NOMO-1 treated with DMSO at 0.1 percent for 48 hours (cell line): Measurements from ENCODE around the gene NEDD9.

Source experiments
- DNase-seq: peaks from one replicate; lab custom pipeline; 2025; ENCODE audit not compliant: unreplicated experiment; lab: John Stamatoyannopoulos, UW

NEDD9 gene

DNA sequence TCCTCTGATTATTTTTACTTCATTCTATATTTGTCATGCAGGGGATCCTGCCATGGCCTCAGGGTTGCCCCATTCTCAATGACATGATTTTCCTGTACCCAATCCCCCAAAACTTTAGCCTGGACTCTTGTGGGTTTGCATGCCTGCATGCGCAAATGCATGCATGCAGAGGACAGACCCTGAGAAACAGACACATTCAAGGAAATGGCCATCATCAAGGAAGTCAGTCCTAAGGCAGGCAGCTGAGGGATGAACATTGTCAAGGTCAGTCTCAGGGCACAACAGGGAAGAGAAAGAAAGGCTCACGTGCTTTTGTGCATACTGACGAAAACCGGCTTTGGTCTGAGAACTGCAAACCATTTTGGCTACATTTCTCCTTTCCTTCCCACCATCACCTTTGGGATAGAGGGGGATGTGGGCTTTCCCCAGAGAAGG, 13.1 kb downstream of the NEDD9 start:
- no peak for DNase-seq

DNA sequence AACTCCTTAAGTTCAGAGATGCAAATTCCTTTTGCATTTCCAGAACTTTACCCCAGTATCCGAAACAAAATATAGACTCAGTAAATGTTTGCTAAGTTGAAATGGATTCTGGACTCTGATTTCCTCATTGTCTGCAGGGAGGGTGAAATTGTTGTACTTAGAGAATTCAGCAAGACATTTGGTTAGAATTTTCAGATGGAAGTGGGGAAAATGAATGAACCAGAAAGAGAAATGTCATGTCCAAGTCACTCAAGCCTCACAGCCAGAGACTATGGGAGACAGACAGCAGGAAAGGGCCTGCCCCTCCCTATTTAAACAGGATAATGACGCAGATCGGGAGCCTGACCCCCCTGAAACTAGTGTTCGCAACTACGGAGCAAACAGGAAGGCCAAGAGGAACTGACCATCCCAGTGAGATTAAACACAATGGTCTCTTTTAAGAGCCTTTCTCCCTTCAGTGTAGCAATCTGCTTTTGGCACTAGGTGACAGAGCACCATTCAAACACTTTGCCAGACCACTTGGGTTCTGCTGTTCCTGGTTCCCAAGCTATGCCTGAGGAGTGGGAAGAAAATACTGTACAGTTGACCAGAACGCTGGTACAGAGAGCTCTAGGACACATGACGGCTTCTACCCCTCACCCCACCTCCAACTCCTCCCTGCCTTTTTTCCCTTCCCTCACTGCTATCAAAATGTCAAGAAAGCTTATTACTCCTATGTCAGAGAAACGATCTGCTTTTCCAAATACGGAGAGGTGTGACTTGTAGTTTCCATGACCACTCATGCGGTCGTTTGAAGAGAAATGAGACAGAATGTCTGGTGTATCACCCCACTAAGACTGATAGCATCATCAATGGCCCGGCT, 13.7 kb downstream of the NEDD9 start:
- DNase-seq: no peak

DNA sequence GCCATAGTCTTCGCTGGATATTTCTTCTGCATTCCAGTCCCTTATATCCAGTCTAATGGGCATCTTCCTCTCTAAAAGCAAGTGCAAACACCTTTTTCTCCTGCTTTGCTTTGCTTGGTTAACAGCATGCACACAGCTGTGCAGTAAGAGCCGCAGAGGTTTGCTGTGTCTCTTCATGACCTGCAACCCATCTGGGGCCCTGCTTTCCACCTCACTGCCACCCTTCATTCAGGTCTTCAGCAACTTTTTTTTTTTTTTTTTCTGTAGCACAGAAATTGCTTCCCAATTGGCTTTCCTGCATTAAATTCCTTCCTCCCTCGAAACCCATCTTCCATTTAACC, 14.4 kb downstream of the NEDD9 start:
- DNase-seq: no peak

DNA sequence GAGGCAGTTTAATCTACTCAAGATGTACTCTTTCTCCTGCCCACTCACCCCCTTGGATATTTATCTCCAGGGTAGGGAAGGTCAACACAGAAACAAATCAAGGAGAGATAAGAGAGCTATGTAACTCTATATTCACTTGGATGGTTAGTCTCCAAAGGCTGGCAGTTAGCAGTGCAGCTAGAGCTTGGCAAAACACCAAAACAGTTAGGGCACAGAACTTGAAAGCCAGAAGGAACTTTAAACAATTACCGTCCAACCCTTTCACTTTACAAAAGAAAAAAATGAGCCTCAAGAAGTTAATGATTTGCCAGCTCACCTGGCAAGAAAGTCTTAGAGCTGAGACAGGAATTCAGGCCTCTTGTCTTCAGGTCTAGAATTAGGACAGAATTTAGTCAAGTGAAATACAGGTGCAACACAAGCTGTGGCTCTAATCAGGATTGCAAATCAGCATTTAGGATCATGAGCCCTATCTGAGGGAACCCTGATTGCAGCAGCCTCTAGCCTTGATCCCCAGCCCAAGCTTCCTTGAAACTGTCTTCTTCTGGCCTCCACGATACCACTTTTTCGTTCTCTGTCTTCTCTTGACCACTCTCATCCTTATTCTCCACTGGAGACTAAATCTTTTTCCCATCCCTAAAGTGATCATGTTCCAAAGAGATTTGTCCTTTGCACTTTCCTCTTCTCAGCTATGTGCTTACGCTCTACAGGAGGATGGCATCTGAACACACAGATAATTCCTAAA, 14.9 kb downstream of the NEDD9 start:
- no peak for DNase-seq

DNA sequence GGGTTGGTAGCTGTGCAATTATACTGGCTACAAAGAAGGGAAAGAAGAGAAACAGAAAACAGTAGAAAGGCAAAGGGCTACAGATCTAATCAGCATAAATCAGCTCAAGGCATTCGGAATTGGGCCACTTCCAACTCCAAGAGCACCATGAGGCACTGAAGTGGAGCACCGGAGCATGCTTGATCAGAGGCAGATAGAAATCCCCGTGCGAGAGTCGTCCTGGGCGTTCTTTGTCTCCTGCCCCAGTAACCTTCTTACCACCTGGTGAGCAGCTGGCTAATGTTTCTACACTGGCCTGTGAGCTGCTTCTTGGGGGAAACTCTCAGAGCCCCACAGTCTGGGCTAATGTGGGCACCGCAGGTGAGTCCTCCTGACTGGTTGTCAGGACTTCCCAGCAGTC, 16.7 kb downstream of the NEDD9 start:
- DNase-seq: no peak

DNA sequence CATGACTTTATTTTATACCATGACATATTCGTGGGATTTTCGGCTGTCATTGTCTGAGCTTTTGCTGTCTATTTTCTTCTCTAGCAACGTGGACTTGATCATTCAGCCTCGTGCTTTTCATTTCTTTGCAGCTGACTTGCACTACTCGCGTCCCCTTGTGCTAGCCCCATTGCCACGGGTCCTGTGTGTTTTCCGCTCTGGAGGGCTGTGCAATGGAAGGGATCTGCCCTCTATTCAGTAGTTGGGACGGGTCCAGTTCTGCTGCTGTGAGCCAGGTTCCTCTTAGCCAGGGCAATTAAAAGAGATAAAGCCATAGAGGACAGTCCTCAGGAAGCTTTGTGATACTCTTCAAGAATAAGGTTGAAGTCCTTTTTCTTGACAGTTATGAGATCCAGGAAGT, 17.6 kb downstream of the NEDD9 start:
- DNase-seq: no peak

DNA sequence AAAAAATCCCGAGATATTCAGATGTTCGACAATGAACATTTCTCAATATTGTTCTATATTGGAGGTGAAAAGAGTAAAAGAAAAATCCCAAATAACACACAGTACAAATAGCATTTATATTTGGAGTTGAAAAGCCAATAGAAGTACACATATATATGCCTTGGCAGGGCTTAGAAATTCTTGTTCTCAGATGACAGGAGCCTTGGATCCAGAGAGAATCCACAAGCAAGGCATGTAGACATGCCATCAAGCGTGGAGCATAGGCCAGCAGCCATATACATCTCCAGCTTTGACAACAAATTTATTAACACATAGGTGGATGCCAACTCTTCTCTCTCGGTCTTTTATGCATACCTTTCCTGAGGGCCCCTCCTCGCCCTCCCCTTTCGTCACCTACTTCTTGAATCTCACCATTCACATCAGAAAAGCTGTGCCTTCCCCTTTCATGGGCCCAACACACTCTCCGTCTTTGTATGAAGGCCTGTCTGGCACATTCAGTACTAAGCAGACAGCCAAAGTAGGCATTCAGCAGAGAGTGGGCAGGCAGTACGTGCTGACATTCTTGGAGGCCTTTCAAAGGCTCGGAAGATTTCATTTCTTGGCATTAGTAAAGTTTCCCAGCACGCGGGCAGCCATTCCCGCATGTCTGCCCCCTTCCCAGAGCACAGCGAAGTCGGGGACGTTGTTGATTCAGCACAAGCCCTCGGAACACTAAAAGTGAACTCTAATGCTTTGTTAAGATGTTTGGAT, 18.2 kb downstream of the NEDD9 start:
- DNase-seq: no peak

DNA sequence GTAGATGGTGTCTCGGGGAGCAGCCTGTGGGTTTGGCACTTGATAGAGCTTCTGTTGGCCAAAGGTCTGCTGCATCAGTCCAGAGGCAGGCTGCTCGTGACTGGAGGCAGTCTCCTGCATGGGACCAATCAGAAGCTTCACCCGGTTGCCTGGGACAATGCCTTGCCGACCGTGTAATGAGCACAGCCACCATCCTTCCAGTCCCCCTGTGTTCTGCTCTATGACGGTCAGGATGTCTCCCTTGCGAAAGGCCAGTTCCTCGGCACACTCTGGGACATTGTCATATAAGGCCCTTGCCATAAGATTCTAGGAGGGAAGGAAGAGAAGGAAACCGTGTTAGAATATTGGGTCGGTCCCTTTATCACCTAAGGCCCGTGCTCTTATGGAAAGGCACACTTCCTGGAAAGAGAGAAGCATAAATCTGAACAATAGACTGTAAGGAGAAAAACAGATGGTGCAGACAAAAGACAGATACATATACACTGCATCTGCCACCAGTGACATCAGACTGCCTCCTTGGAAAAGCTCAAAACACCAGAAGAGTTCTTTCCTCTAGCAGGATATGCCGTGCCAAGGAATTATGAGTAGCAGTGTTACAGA, 18.9 kb downstream of the NEDD9 start:
- no peak for DNase-seq

DNA sequence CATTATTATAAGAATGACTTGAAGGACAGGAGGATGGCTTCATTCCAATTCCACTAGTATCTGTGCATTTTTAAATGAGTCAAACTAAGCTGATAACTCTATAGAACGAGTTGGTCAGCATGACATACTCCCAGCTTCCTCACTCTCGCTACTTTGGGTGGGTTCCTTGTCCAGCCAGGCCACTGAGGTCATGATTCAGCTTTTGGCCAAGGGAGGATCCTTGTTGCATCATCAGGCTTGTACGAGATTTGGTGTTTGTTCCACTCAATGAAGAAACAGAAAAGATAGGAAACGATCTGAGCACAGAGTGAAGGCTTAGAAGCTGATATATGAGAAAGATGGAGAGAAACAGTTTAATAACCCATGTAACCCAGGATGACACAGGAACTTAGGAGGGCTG, 19.8 kb downstream of the NEDD9 start:
- DNase-seq: no peak

DNA sequence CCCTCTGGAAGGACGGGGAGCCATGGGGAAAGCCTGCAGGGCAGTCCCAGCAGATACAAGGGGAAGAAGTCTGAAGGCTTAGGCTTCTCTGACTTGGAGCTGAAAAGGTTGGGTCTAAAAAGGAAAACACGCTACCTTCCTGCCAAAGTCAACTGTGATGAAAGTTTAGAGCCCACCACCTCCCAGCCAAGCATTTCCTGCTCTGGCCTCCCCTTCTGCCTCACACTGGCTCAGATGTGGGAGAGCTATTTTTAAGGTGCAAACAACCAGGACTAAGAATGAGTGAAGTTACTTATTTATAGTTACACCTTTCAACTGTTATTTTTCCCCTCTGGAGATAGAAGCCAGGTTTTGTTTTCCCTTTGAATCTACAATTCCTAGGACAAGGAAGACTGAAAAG, 21.2 kb downstream of the NEDD9 start:
- DNase-seq: no peak

DNA sequence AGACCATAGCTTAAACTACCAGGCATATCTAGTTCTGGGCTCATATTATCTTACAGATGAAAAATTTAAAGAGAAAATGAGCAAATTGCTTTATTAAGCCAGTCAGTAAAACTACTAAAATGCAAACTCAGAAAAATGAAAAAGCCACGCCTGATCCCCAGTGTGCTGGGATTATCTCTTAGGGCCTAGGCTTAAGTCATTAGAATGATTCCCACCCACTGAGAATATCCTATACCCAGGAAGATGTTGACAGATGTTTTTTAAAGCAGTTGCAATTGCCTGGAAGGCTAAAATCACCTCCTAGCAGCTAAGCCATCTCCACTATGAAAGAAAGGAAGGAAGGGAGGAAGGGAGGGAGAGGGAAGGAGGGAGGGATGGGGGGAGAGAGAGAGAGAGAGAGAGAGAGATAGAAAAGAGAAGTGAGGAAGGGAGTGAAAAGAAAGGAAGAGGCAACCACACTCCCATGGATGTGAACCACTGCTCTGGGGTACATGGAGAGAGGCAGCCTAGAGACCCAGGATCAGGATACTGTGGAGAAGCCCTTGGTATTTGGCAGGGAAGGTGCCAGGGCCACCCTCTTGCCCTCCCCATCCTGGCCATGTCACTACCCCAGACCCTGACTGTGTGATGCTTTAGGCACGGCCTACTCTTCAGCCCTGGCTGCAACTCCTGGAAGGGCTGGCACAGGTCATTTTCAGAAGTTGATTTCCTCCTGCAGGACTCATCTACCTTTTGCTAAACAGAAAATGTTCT, 21.9 kb downstream of the NEDD9 start:
- no peak for DNase-seq

DNA sequence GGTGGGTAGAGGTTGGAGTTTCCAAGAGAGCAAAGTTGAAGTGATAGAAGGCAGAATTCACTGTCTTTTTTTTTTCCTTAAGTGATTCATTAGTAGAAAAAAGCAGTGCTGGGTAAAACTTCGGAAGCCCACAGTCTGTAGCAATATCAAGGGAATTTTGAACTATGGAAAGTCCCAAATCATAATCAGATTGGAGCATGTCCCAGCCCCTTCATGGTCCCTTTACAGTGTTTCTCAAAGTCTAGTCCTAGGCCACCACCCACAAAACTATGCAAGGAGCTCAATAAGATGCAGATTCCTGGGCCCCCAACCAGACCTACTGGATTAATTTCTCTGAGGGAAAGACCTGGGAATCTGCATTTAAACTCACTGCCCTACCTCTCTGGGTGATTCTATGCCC, 22.6 kb downstream of the NEDD9 start:
- DNase-seq: no peak

DNA sequence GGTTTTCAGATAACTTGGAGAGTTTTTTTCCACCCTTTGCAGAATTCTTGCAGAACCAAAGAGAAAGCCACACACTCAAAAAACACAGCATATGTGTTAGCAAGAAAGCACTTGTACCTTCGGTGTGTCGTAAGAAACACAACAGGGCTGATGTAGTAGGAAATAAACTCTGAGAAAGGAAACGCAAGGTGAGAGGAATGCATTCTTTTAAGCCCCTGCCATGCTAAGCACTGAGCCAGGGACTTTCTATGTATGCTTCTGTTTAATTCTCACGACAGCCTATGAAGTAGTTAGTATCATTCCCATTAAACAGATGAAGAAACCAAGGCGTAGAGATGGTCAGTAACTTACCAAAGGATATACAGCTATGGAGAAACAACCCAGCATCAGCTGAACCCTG, 23.1 kb downstream of the NEDD9 start:
- DNase-seq: no peak

DNA sequence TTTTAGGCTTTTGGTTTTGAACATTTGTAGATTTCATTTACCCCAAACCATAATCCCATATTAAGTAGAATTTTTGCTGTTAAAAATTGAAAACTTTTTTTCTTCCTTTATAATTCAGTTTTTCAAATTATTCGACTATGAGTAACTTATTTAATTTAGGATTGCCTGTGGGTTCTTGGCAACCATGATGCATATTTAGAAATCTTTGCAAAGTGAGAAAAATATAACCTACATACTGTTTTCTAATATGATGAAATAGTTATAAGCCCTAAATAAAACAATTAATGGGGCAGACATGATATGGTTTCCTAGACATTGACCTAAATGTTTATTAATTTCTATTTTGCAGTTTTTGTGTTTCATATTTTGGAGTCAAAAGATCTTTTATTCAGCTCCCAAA, 23.6 kb downstream of the NEDD9 start:
- no peak for DNase-seq

DNA sequence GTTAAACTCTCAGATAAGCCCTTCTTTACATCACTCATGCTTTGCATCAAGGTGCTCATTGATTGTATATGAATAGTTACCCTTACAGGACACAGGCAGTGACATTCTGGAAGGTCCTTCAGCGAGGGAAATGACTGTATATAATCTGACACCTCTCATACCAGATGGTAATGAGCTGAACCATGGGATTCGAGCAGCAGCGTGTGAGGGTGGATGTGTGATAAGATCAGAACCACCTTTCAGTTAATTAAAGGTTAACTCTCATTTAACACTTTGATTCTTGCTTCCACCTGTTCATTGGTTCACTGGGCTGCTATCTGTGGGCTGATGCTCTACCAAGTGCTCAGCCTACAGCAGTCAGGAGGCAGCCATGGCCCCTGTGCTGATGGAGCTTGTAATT, 24.2 kb downstream of the NEDD9 start:
- no peak for DNase-seq

DNA sequence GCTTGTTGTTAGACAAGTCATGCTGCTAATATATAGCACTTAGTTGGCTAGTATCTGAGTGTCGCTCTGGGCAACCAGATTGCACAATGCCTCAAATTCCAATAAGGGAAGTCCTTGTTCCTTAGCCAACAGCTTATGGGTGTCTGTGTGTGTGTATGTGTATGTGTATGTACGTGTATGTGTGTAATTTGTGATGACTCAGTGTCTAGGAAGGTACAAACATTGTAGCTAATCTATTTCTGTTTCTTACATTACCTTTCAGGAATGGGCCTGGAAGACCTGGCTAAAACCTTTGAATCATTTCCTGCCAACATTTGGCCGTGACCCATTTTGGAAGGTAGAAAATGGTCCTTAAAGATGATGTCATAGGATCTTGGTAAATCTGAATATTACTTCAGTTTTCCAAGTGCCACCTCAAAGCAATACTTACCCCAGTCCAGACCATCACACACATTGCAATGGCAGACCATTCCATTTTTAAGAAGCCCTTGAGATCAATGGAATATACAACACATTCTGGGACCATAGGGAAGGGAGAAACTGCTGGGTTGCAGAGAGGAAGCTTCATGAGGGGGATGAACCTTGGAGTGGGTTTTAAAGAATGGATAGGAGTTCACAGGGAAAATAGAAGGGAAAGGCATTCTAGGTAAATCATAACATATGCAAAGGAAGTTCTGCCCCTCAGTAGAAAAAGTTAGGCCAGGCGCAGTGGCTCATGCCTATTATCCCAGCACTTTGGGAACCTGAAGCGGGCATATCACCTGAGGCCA, 25.1 kb downstream of the NEDD9 start:
- DNase-seq: peak; percentile 97

DNA sequence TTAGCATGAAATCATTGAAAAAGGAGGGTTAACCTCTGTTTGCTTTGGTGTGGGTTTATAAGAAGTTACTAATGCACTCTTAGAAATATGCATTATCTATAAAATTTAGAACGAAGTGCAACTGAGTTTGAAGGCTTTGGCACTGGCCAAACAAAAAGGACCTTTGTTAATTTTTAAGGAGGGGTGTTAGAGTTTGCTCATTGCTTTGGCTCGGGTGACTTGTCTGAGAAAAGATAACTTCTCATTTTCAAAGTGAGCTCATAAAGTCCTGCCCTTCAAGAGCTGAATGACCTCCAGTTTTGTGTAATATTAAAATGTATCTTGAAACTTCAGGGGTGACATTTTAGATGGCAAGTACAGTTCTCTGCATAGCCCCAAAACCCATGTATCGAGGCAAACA, 25.9 kb downstream of the NEDD9 start:
- DNase-seq: peak; percentile 68

DNA sequence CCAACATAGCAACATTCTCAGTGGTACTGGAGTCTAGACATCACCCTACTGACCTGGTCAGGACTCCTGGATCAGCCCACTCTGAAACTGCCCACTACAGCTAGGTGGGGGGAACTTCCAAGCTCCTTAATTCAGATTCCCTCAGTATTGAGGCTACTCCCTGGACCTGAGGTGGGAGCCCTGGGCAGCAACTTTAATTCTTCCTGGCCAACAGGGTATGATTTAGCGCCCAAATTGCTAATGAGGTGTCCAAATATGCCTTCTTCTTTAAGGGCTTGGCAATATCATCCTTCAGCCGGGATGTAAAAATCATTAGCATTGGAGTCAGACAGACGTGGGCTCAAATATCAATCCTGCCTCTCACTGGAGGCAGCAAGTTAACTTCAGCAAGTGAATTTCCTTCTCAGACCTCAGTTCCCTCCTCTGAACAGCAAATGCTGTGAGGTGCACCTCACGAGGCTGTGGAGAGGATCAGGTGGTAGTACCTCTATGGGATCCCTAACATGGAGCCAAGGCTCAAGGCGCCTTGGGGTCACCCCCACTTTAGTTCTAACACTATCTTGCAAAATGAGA, 27.6 kb downstream of the NEDD9 start:
- no peak for DNase-seq

DNA sequence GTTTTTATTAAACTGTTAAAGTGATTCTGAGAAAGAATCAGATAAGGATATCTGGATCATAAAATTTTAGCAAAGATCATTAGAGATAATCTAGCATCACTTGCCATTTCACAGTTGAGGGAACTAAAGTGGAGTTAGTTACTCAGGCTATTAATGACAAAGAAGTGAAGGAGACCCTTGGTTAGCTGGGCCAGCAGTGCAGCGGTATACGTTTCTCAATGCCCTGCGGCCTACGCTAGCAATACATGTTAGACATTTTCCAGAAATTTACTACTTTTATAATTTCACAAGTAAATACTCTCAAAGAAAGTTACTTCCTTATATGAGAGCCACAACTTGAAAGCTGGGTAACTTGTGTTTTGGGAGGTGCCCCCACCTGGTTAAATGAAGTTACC, 28.5 kb downstream of the NEDD9 start:
- DNase-seq: no peak
